Measurements from ENCODE around the gene TRIM62. TPM values are rescaled to one million over a fixed set of nuclear protein-coding genes. Genes with fewer than 3 reads are reported as not detected.

Gene TRIM62
- polyA plus RNA-seq, 1 experiment, result 4.5 TPM

DNA sequence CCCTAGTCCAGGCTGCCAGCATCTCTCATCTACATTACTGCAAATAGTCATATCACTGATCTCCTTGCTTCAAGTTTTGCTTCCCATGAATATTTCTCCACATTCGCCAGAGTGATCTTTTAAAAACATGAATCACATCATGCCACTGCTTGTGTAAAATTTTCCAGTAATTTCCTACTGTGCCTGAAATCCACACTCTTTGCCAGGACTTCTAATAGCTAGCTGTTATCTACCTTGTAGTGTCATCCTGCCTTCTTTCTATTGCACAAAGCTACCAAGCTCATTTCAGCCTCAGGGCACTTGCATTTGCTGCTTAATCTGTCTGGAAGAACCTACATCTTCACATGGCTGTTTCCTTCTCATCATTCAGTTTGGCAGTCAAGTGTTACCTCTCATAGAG, 40.5 kb upstream of the TRIM62 start:
- Histone ChIP-seq H3K27ac (ENCODE audit: low read depth, low read length) (no peak overlapping the region), H3K4me3 (ENCODE audit: low read depth, low read length) (no peak overlapping the region), H3K27me3 (ENCODE audit: control insufficient read depth, insufficient read depth, low read length) (peaks cover 2% of the 10 kb centered on the region), H3K9me3 (ENCODE audit: control insufficient read depth, insufficient read depth, low read length) (peaks cover 4% of the 10 kb centered on the region)
- TF ChIP-seq CTCF (IDR thresholded peaks at IDR 0.05; ENCODE audit: low read depth, low read length), result no peak
- CTCF ChIA-PET, result interaction anchor here (0.6 kb wide), 1 partner anchor 702 kb away, joined by 9 read pairs; no protein-coding TSS in a partner anchor
- no peak for DNase-seq (ENCODE audit: low read depth, low spot score)
- POLR2A ChIA-PET, result no interaction called here

GRCh38 chr1:33221385-33221758, 39.5 kb upstream of the TRIM62 start:
- ChIA-PET POLR2A (no interaction called here), CTCF (no interaction called here)

DNA sequence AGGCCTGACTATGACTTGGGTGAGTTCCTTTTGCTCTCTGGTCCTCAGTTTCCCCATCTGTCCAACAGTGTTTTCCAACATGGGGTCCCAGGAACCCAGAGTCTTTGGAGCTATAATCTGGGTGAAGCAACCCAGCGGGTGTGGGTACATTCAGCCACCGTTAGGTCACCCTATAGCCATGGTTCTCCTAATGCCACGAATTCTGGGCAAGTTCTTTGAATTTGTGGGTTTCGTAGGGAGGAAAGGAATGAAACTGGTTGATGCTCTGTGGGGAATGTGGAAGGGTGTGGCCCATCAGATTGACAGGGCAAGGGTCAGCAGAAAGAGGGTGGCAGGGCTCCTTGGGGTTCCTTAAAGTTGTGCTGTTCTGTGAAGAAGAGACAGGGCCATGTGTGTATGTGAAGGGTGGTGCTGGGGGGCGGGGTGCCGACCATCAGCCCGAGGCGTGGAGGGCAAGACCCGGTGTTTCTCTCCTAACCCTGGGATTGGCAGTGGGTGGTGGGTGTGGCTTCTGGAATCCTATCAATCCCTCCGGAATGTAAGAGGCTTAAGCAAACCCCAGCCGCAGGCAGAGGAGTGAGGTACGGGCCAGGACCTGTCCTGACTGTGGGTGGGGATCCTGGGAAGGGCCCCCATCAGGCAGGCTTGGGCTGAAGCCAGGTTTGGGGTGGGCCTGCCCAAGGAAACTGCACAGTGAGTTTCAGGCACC, 39.0 kb upstream of the TRIM62 start:
- DNase-seq (ENCODE audit: low read depth, low spot score), result no peak
- Histone ChIP-seq H3K27me3 (ENCODE audit: control insufficient read depth, insufficient read depth, low read length) (no peaks in the 10 kb centered on the region), H3K4me3 (ENCODE audit: low read depth, low read length) (no peak overlapping the region), H3K9me3 (ENCODE audit: control insufficient read depth, insufficient read depth, low read length) (peaks cover 4% of the 10 kb centered on the region), H3K27ac (ENCODE audit: low read depth, low read length) (no peak overlapping the region)
- TF ChIP-seq CTCF (IDR thresholded peaks at IDR 0.05; ENCODE audit: low read depth, low read length), result no peak
- ChIA-PET CTCF (no interaction called here), POLR2A (no interaction called here)

More at GRCh38 chr1:33221385-33221758, 39.5 kb upstream of the TRIM62 start:
- no peak overlapping the region for H3K27ac ChIP-seq (ENCODE audit: low read depth, low read length)
- no peak for TF ChIP-seq CTCF (IDR thresholded peaks at IDR 0.05; ENCODE audit: low read depth, low read length)
- H3K9me3 ChIP-seq (ENCODE audit: control insufficient read depth, insufficient read depth, low read length), result peaks cover 4% of the 10 kb centered on the region
- H3K4me3 ChIP-seq (ENCODE audit: low read depth, low read length), result no peak overlapping the region
- H3K27me3 ChIP-seq (ENCODE audit: control insufficient read depth, insufficient read depth, low read length), result no peaks in the 10 kb centered on the region
- no peak for DNase-seq (ENCODE audit: low read depth, low spot score)

- no peak for TF ChIP-seq CTCF (IDR thresholded peaks at IDR 0.05; ENCODE audit: low read depth, low read length)
- POLR2A ChIA-PET, result no interaction called here
- no peak overlapping the region for H3K27ac ChIP-seq (ENCODE audit: low read depth, low read length)
- CTCF ChIA-PET, result interaction anchor here (0.5 to 0.7 kb wide), 2 partner anchors 26 to 348 kb away, joined by 3 to 6 read pairs; no protein-coding TSS in a partner anchor
- no peak overlapping the region for H3K4me3 ChIP-seq (ENCODE audit: low read depth, low read length)
- no peaks in the 10 kb centered on the region for H3K27me3 ChIP-seq (ENCODE audit: control insufficient read depth, insufficient read depth, low read length)
- no peak for DNase-seq (ENCODE audit: low read depth, low spot score)
- H3K9me3 ChIP-seq (ENCODE audit: control insufficient read depth, insufficient read depth, low read length), result peaks cover 4% of the 10 kb centered on the region
Measured at GRCh38 chr1:33219886-33220661, 38.2 kb upstream of the TRIM62 start.

GRCh38 chr1:33211972-33212371, 30.1 kb upstream of the TRIM62 start:
- ChIA-PET CTCF (no interaction called here), POLR2A (no interaction called here)

More at GRCh38 chr1:33211972-33212371, 30.1 kb upstream of the TRIM62 start:
- no peak overlapping the region for H3K4me3 ChIP-seq (ENCODE audit: low read depth, low read length)
- H3K9me3 ChIP-seq (ENCODE audit: control insufficient read depth, insufficient read depth, low read length), result no peaks in the 10 kb centered on the region
- no peak overlapping the region for H3K27ac ChIP-seq (ENCODE audit: low read depth, low read length)
- peaks cover 8% of the 10 kb centered on the region for H3K27me3 ChIP-seq (ENCODE audit: control insufficient read depth, insufficient read depth, low read length)
- DNase-seq (ENCODE audit: low read depth, low spot score), result no peak
- no peak for TF ChIP-seq CTCF (IDR thresholded peaks at IDR 0.05; ENCODE audit: low read depth, low read length)
